ENCODE measurements around the gene SELPLG.
"Not testable (repeated sequence)": the region's sequence is repeated elsewhere in the genome, so short reads cannot be mapped to it uniquely, and the experiment has no call there.

Gene SELPLG

GRCh38 chr12:108664338-108665258 is 30.9 kb upstream of the SELPLG start:
- Mint-ChIP-seq H3K4me1 (ENCODE audit: low read depth) (peaks cover 29% of the 10 kb centered on the region), H3K4me3 (peak overlapping the region; percentile 49), H3K9me3 (no peaks in the 10 kb centered on the region), H3K36me3 (ENCODE audit: low read depth) (peaks cover 5% of the 10 kb centered on the region), H3K27ac (peak overlapping the region; percentile 74), H3K27me3 (no peaks in the 10 kb centered on the region)

GRCh38 chr12:108663324-108664015 is 29.8 kb upstream of the SELPLG start:
- peaks cover 29% of the 10 kb centered on the region for H3K4me1 Mint-ChIP-seq (ENCODE audit: low read depth)
- H3K27me3 Mint-ChIP-seq: no peaks in the 10 kb centered on the region
- no peaks in the 10 kb centered on the region for H3K9me3 Mint-ChIP-seq
- no peak overlapping the region for H3K4me3 Mint-ChIP-seq
- H3K36me3 Mint-ChIP-seq (ENCODE audit: low read depth): peaks cover 10% of the 10 kb centered on the region
- H3K27ac Mint-ChIP-seq: peak overlapping the region; percentile 63

GRCh38 chr12:108658115-108658514 is 24.4 kb upstream of the SELPLG start:
- H3K4me3 Mint-ChIP-seq, H3K27me3 Mint-ChIP-seq, H3K9me3 Mint-ChIP-seq, H3K27ac Mint-ChIP-seq: not testable (repeated sequence)
- H3K36me3 Mint-ChIP-seq (ENCODE audit: low read depth): peaks cover 30% of the 10 kb centered on the region
- peaks cover 20% of the 10 kb centered on the region for H3K4me1 Mint-ChIP-seq (ENCODE audit: low read depth)

GRCh38 chr12:108657130-108657745 is 23.5 kb upstream of the SELPLG start:
- no peak overlapping the region for H3K27ac Mint-ChIP-seq

GRCh38 chr12:108656247-108656646 is 22.6 kb upstream of the SELPLG start:
- Mint-ChIP-seq H3K36me3 (ENCODE audit: low read depth) (peaks cover 34% of the 10 kb centered on the region), H3K4me1 (ENCODE audit: low read depth) (peaks cover 30% of the 10 kb centered on the region)
- H3K9me3 Mint-ChIP-seq, H3K4me3 Mint-ChIP-seq, H3K27me3 Mint-ChIP-seq, H3K27ac Mint-ChIP-seq: not testable (repeated sequence)

More at GRCh38 chr12:108657130-108657745, 23.5 kb upstream of the SELPLG start:
- Mint-ChIP-seq H3K4me1 (ENCODE audit: low read depth) (peaks cover 24% of the 10 kb centered on the region), H3K27me3 (no peaks in the 10 kb centered on the region), H3K9me3 (no peaks in the 10 kb centered on the region), H3K36me3 (ENCODE audit: low read depth) (peaks cover 30% of the 10 kb centered on the region), H3K4me3 (no peak overlapping the region)

- not testable (repeated sequence) for H3K27me3 Mint-ChIP-seq, H3K9me3 Mint-ChIP-seq, H3K27ac Mint-ChIP-seq, H3K4me3 Mint-ChIP-seq
- Mint-ChIP-seq H3K4me1 (ENCODE audit: low read depth) (peaks cover 26% of the 10 kb centered on the region), H3K36me3 (ENCODE audit: low read depth) (peaks cover 33% of the 10 kb centered on the region)
Measured at GRCh38 chr12:108655812-108656175, 22.1 kb upstream of the SELPLG start.

GRCh38 chr12:108654622-108655021 is 20.9 kb upstream of the SELPLG start:
- not testable (repeated sequence) for H3K4me3 Mint-ChIP-seq, H3K9me3 Mint-ChIP-seq, H3K27me3 Mint-ChIP-seq, H3K27ac Mint-ChIP-seq
- Mint-ChIP-seq H3K4me1 (ENCODE audit: low read depth) (peaks cover 28% of the 10 kb centered on the region), H3K36me3 (ENCODE audit: low read depth) (peaks cover 35% of the 10 kb centered on the region)

- Mint-ChIP-seq H3K4me3 (no peak overlapping the region), H3K27me3 (no peaks in the 10 kb centered on the region), H3K4me1 (ENCODE audit: low read depth) (peaks cover 36% of the 10 kb centered on the region), H3K27ac (no peak overlapping the region), H3K9me3 (no peaks in the 10 kb centered on the region), H3K36me3 (ENCODE audit: low read depth) (peaks cover 39% of the 10 kb centered on the region)
Measured at GRCh38 chr12:108653922-108654321, 20.2 kb upstream of the SELPLG start.

GRCh38 chr12:108653082-108653516 is 19.4 kb upstream of the SELPLG start:
- Mint-ChIP-seq H3K9me3 (no peaks in the 10 kb centered on the region), H3K27me3 (no peaks in the 10 kb centered on the region), H3K27ac (peak overlapping the region; percentile 21), H3K4me3 (no peak overlapping the region), H3K4me1 (ENCODE audit: low read depth) (peaks cover 42% of the 10 kb centered on the region), H3K36me3 (ENCODE audit: low read depth) (peaks cover 36% of the 10 kb centered on the region)

GRCh38 chr12:108650083-108650482 is 16.4 kb upstream of the SELPLG start:
- H3K9me3 Mint-ChIP-seq: no peaks in the 10 kb centered on the region
- peak overlapping the region; percentile 36 for H3K27ac Mint-ChIP-seq
- peaks cover 41% of the 10 kb centered on the region for H3K36me3 Mint-ChIP-seq (ENCODE audit: low read depth)
- no peaks in the 10 kb centered on the region for H3K27me3 Mint-ChIP-seq
- H3K4me1 Mint-ChIP-seq (ENCODE audit: low read depth): peaks cover 71% of the 10 kb centered on the region
- H3K4me3 Mint-ChIP-seq: no peak overlapping the region

- peaks cover 45% of the 10 kb centered on the region for H3K36me3 Mint-ChIP-seq (ENCODE audit: low read depth)
- peak overlapping the region; percentile 56 for H3K27ac Mint-ChIP-seq
- H3K4me3 Mint-ChIP-seq: no peak overlapping the region
Measured at GRCh38 chr12:108649669-108650068, 16.0 kb upstream of the SELPLG start.

GRCh38 chr12:108649126-108649525 is 15.4 kb upstream of the SELPLG start:
- Mint-ChIP-seq H3K4me1 (ENCODE audit: low read depth) (peaks cover 71% of the 10 kb centered on the region), H3K9me3 (no peaks in the 10 kb centered on the region), H3K27me3 (no peaks in the 10 kb centered on the region), H3K36me3 (ENCODE audit: low read depth) (peaks cover 47% of the 10 kb centered on the region), H3K4me3 (no peak overlapping the region), H3K27ac (peak overlapping the region; percentile 56)

More at GRCh38 chr12:108649669-108650068, 16.0 kb upstream of the SELPLG start:
- Mint-ChIP-seq H3K9me3 (no peaks in the 10 kb centered on the region), H3K27me3 (no peaks in the 10 kb centered on the region), H3K4me1 (ENCODE audit: low read depth) (peaks cover 72% of the 10 kb centered on the region)

GRCh38 chr12:108648371-108648770 is 14.7 kb upstream of the SELPLG start:
- Mint-ChIP-seq H3K4me1 (ENCODE audit: low read depth) (peaks cover 64% of the 10 kb centered on the region), H3K36me3 (ENCODE audit: low read depth) (peaks cover 47% of the 10 kb centered on the region), H3K9me3 (no peaks in the 10 kb centered on the region), H3K27me3 (no peaks in the 10 kb centered on the region), H3K27ac (peak overlapping the region; percentile 56), H3K4me3 (no peak overlapping the region)

GRCh38 chr12:108647585-108648287 is 14.0 kb upstream of the SELPLG start:
- Mint-ChIP-seq H3K9me3 (no peaks in the 10 kb centered on the region), H3K36me3 (ENCODE audit: low read depth) (peaks cover 47% of the 10 kb centered on the region), H3K4me3 (no peak overlapping the region), H3K27ac (peak overlapping the region; percentile 11), H3K27me3 (no peaks in the 10 kb centered on the region), H3K4me1 (ENCODE audit: low read depth) (peaks cover 57% of the 10 kb centered on the region)
